ENCODE results near the gene PPM1J.
A peak's percentile ranks its signal among the peaks of the same experiment; 100 is the strongest.
"Not testable (repeated sequence)": the region's sequence is repeated elsewhere in the genome, so short reads cannot be mapped to it uniquely, and the experiment has no call there.

The PPM1J gene

GRCh38 chr1:112715264-112716053 is at the start of gene PPM1J:
Gene PPM1J, minus strand, starts transcription at chr1:112715332. Its CDS starts 31 bp downstream, at chr1:112715301.
- DNase-seq: peak; percentile 51

GRCh38 chr1:112762541-112763500 is 47.7 kb upstream of the PPM1J start:
- peak; percentile 47 for DNase-seq

- DNase-seq: peak; percentile 41
These were observed 46.8 kb upstream of the PPM1J start for GRCh38 chr1:112761714-112762480.

- no peak for DNase-seq
These were observed 44.1 kb upstream of the PPM1J start for GRCh38 chr1:112759228-112759627.

GRCh38 chr1:112754116-112754628 is 39.0 kb upstream of the PPM1J start:
- DNase-seq: no peak

- DNase-seq: no peak
These were observed 33.3 kb upstream of the PPM1J start for GRCh38 chr1:112748396-112748795.

- DNase-seq: no peak
These were observed 29.0 kb upstream of the PPM1J start for GRCh38 chr1:112744009-112744578.

- DNase-seq: no peak
These were observed 28.3 kb upstream of the PPM1J start for GRCh38 chr1:112743174-112744008.

- DNase-seq: no peak
These were observed 22.4 kb upstream of the PPM1J start for GRCh38 chr1:112737573-112737972.

GRCh38 chr1:112735752-112736151 is 20.6 kb upstream of the PPM1J start:
- no peak for DNase-seq

GRCh38 chr1:112731451-112731850 is 16.3 kb upstream of the PPM1J start:
- no peak for DNase-seq

GRCh38 chr1:112729909-112730308 is 14.8 kb upstream of the PPM1J start:
- no peak for DNase-seq

- DNase-seq: not testable (repeated sequence)
These were observed 13.9 kb upstream of the PPM1J start for GRCh38 chr1:112729011-112729410.

- DNase-seq: not testable (repeated sequence)
These were observed 13.3 kb upstream of the PPM1J start for GRCh38 chr1:112728306-112728971.

GRCh38 chr1:112727716-112728115 is 12.6 kb upstream of the PPM1J start:
- no peak for DNase-seq

GRCh38 chr1:112724240-112724639 is 9.1 kb upstream of the PPM1J start:
- DNase-seq: not testable (repeated sequence)

GRCh38 chr1:112723511-112723839 is 8.3 kb upstream of the PPM1J start:
- no peak for DNase-seq

GRCh38 chr1:112722601-112723510 is 7.7 kb upstream of the PPM1J start:
- DNase-seq: no peak

- no peak for DNase-seq
These were observed 6.9 kb upstream of the PPM1J start for GRCh38 chr1:112721966-112722524.

All from DMS79 (cell line).